Endothelial cell (in vitro differentiated cells): ENCODE measurements around the gene UPB1. TPM values are rescaled to one million over a fixed set of nuclear protein-coding genes. Genes with fewer than 3 reads are reported as not detected.
A peak's percentile ranks its signal among the peaks of the same experiment; 100 is the strongest.

ENCODE experiments used
- DNase-seq: peaks from one replicate; pipeline ENCODE4 v3.0.0; 2021; ENCODE audit warnings: low spot score
- H3K27ac Mint-ChIP-seq: one replicate; pipeline ENCODE4 v1.8.0; 2021; ENCODE audit warnings: mixed read lengths, inconsistent platforms; ENCODE audit not compliant: unreplicated experiment
- H3K27me3 Mint-ChIP-seq: one replicate; pipeline ENCODE4 v1.8.0; 2021; ENCODE audit warnings: mild to moderate bottlenecking, moderate library complexity, mixed read lengths, inconsistent platforms; ENCODE audit not compliant: unreplicated experiment
- H3K36me3 Mint-ChIP-seq: one replicate; pipeline ENCODE4 v1.8.0; 2021; ENCODE audit warnings: mild to moderate bottlenecking, low read depth, mixed read lengths, inconsistent platforms; ENCODE audit not compliant: unreplicated experiment
- H3K4me1 Mint-ChIP-seq: one replicate; pipeline ENCODE4 v1.8.0; 2021; ENCODE audit warnings: mild to moderate bottlenecking, mixed read lengths, inconsistent platforms; ENCODE audit not compliant: unreplicated experiment
- H3K4me3 Mint-ChIP-seq: one replicate; pipeline ENCODE4 v1.8.0; 2021; ENCODE audit warnings: mild to moderate bottlenecking, mixed read lengths, inconsistent platforms; ENCODE audit not compliant: unreplicated experiment
- H3K9me3 Mint-ChIP-seq: one replicate; pipeline ENCODE4 v1.8.0; 2021; ENCODE audit warnings: mixed read lengths, inconsistent platforms; ENCODE audit not compliant: unreplicated experiment
- total RNA-seq: library from RNA; stranded (reverse); fragmentation: NEBNext Ultra II Directional; extraction: Animal tissue kit (Norgen Biotek cat#: 25700); gene quantifications from one replicate; pipeline ENCODE4 v1.2.1, GENCODE V29; 2021; ENCODE audit not compliant: unreplicated experiment
- TF ChIP-seq, protein P1 (sequence below): fragments of 200-600 bp; sonication (generic); IDR thresholded peaks from one replicate; pipeline ENCODE4 v1.5.0; 2021; ENCODE audit warnings: antibody characterized with exemption; ENCODE audit not compliant: unreplicated experiment

Gene UPB1
- total RNA-seq, 1 donor from 2014 or later = 0.13 TPM

DNA sequence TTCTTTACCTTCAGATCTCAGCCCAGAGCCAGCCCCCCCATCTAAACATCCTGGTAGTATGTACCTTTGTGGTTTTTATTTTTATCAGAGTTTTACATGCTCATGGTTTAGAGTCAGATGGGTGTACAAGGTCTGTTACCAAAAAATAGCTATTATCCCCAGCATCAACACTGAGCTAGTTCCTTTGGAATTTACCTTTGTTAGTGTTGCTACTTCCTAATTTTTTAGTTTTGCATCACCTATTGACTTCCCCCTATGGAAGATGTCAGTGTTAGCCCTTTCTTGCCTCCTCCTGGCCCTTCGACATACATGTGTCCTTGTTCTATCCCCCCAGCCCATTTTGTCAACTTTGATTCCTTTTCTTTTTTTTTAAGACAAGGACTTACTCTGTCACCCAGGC lies 7.4 kb downstream of the UPB1 start:
- Mint-ChIP-seq H3K9me3 (no peaks in the 10 kb centered on the region), H3K4me1 (peaks cover 49% of the 10 kb centered on the region), H3K27me3 (peaks cover 7% of the 10 kb centered on the region), H3K4me3 (no peak overlapping the region), H3K27ac (no peak overlapping the region), H3K36me3 (no peaks in the 10 kb centered on the region)
- TF ChIP-seq, protein P1, sequence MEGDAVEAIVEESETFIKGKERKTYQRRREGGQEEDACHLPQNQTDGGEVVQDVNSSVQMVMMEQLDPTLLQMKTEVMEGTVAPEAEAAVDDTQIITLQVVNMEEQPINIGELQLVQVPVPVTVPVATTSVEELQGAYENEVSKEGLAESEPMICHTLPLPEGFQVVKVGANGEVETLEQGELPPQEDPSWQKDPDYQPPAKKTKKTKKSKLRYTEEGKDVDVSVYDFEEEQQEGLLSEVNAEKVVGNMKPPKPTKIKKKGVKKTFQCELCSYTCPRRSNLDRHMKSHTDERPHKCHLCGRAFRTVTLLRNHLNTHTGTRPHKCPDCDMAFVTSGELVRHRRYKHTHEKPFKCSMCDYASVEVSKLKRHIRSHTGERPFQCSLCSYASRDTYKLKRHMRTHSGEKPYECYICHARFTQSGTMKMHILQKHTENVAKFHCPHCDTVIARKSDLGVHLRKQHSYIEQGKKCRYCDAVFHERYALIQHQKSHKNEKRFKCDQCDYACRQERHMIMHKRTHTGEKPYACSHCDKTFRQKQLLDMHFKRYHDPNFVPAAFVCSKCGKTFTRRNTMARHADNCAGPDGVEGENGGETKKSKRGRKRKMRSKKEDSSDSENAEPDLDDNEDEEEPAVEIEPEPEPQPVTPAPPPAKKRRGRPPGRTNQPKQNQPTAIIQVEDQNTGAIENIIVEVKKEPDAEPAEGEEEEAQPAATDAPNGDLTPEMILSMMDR = no peak
- no peak for DNase-seq

DNA sequence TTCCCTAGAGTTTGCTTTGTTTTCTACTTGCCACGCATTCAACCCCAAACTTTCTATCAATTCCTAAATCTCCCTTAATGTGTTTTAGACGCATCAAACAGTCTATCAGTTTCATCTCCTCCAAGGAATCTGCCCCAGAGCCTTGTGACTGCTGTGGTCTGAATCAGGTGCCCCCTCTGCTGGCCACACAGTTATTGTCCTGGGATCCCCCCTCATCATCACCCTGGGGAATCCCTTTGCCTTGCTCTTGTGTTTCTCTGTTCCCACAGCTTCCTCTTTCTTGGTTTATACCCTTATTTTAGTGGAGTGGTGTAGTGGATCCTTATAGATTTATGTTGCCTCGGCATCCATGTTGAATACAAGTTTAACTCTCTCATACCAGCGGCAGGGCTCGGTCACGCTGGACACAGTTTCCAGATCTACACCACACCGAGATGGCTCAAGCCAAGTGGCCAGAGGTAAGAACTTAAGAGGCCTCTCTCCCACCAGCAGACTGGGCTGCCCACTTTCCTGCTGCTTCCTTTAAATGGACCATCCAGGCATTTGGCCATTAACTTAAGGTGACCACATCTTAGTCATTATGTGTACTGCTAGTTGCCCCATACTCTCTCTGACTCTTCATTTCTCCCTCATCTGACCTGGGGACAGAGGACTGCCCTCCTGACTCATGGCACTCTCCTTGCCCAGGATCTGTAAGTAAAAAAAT lies 8.2 kb downstream of the UPB1 start:
- Mint-ChIP-seq H3K27ac (no peak overlapping the region), H3K9me3 (no peaks in the 10 kb centered on the region)

DNA sequence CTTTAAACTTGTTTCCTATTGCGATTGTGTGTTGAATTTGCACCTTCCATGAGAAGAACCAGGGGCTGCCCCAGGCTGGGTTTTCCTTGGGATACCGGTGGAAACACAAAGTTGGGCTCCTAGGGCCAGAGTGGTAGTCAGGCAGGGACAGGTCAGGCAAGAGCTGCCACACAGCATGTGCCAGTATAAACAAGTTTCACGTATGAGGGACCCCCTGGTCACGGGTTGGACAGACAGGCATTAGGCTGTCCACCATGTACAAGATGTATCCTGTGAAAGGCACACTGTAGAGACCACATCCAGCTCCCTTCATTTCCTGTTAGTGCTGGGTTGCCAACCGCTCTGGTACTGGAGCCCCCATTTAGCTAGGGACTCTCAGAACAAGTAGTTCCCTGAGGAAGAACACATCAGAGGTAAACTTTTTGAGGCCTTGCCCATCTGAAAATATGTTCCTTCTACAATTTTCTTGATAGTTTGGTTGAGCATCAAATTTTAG lies 8.8 kb downstream of the UPB1 start:
- peaks cover 7% of the 10 kb centered on the region for H3K27me3 Mint-ChIP-seq
- no peak for DNase-seq

More for the DNA sequence above, 8.2 kb downstream of the UPB1 start:
- DNase-seq = peak; percentile 72
- peaks cover 7% of the 10 kb centered on the region for H3K27me3 Mint-ChIP-seq
- H3K4me3 Mint-ChIP-seq = no peak overlapping the region
- TF ChIP-seq, protein P1 = peak; percentile 67
- no peaks in the 10 kb centered on the region for H3K36me3 Mint-ChIP-seq
- H3K4me1 Mint-ChIP-seq = peaks cover 56% of the 10 kb centered on the region

DNA sequence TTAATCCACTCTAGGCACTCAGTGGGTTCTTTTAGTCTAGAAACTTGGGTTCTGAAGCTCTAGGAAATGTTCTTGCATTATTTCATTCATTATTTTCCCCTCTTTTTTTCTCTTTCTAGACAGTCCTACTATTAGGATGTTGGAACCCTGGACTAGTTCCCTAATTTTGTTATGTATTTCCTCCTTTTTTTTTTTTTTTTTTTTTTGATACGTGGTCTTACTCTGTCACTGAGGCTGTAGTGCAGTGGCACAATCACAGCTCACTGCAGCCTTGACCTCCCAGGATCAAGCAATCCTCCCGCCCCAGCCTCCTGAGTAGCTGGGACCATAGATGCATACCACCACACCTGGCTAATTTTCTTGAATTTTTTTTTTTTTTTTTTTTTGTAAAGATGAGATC lies 9.4 kb downstream of the UPB1 start:
- DNase-seq = no peak
- TF ChIP-seq, protein P1 = no peak
- Mint-ChIP-seq H3K27ac (no peak overlapping the region), H3K27me3 (peaks cover 7% of the 10 kb centered on the region), H3K36me3 (no peaks in the 10 kb centered on the region), H3K4me3 (no peak overlapping the region), H3K4me1 (peaks cover 61% of the 10 kb centered on the region), H3K9me3 (no peaks in the 10 kb centered on the region)

More for the DNA sequence above, 8.8 kb downstream of the UPB1 start:
- Mint-ChIP-seq H3K36me3 (no peaks in the 10 kb centered on the region), H3K4me3 (no peak overlapping the region), H3K4me1 (peaks cover 58% of the 10 kb centered on the region), H3K9me3 (no peaks in the 10 kb centered on the region), H3K27ac (no peak overlapping the region)
- TF ChIP-seq, protein P1 = no peak
